Endothelial cell of umbilical vein (primary cell): ENCODE results near the gene FMNL2.

Experiments used
- CTCF ChIP-seq, 2 donors: IDR thresholded peaks; 1 replicate in 1 of 2; 2 replicates in 1 of 2; pipeline ENCODE4 v1.5.1; 2011; ENCODE audit warnings: low read length in 2 of 2, mild to moderate bottlenecking in 2 of 2, moderate library complexity in 2 of 2, control low read depth in 1 of 2, inconsistent platforms in 1 of 2, low read depth in 1 of 2; ENCODE audit not compliant: insufficient read depth in 1 of 2; ENCODE audit errors: extremely low read depth in 1 of 2
- FOS ChIP-seq: IDR thresholded peaks from 2 replicates; pipeline ENCODE4 v1.6.1; 2011; ENCODE audit warnings: mild to moderate bottlenecking, low read length, moderate library complexity, borderline replicate concordance; ENCODE audit not compliant: insufficient read depth
- JUN ChIP-seq: IDR thresholded peaks from 2 replicates; pipeline ENCODE4 v1.6.1; 2011; ENCODE audit warnings: borderline replicate concordance, low read depth; ENCODE audit not compliant: insufficient read length, insufficient read depth
- POLR2A ChIP-seq: IDR thresholded peaks from 2 replicates; pipeline ENCODE4 v1.6.1; 2012; ENCODE audit warnings: low read depth, mild to moderate bottlenecking, control low read depth, low read length
- POLR2AphosphoS5 ChIP-seq: IDR thresholded peaks from 2 replicates; pipeline ENCODE4 v1.6.1; 2012; ENCODE audit warnings: low read depth, mild to moderate bottlenecking, control low read depth, low read length, moderate library complexity; ENCODE audit not compliant: insufficient read depth

DNA sequence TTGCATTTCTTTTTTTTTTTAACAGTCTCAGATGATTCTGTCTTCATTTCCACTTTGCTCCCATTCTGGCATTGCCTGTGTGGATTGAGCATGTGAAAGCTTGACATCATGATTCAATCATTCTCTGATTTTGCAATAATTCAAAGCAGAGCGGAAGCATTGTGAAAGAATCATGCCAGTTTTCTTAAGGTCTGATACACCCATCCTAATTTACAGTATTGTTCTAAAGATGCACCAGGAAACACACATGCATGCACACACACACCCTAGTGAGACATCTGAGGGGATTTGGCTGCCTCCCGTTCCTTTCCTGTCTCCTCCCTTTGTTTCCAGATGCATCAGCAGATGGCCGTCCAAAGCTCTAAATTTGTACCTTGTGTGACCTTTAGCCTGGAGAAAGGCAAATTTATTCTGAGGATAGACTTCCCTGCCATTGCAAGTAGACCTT, 97.3 kb downstream of the FMNL2 start:
- TF ChIP-seq POLR2A: no peak
- no peak for TF ChIP-seq POLR2AphosphoS5
- TF ChIP-seq CTCF (IDR thresholded peaks at IDR 0.05; ENCODE audit: extremely low read depth in 1 of 2, insufficient read depth in 1 of 2, low read depth in 1 of 2, low read length in 2 of 2): no peak
- TF ChIP-seq FOS: no peak
- TF ChIP-seq JUN: no peak
